GM18870 (cell line): ENCODE measurements around the gene ZNF263.
A peak's percentile ranks its signal among the peaks of the same experiment; 100 is the strongest.
"Not testable (repeated sequence)": the region's sequence is repeated elsewhere in the genome, so short reads cannot be mapped to it uniquely, and the experiment has no call there.

Experiments used
- ATAC-seq: cut with Tn5 transposase; IDR thresholded peaks from one replicate; pipeline ENCODE4 v1.9.1; 2021; ENCODE audit warnings: moderate library complexity; ENCODE audit not compliant: unreplicated experiment

The ZNF263 gene

GRCh38 chr16:3266873-3267537 lies 16.3 kb upstream of the ZNF263 start:
- ATAC-seq: no peak

- no peak for ATAC-seq
Measured at GRCh38 chr16:3268294-3268693, 15.0 kb upstream of the ZNF263 start.

DNA sequence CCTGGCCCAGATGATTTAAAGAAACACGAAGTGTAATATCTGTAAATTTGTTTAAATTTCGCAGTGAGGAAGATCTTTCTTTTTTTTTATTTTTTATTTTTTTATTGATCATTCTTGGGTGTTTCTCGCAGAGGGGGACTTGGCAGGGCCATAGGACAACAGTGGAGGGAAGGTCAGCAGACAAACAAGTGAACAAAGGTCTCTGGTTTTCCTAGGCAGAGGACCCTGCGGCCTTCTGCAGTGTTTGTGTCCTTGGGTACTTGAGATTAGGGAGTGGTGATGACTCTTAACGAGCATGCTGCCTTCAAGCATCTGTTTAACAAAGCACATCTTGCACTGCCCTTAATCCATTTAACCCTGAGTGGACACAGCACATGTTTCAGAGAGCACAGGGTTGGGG lies 12.6 kb upstream of the ZNF263 start:
- ATAC-seq: not testable (repeated sequence)

DNA sequence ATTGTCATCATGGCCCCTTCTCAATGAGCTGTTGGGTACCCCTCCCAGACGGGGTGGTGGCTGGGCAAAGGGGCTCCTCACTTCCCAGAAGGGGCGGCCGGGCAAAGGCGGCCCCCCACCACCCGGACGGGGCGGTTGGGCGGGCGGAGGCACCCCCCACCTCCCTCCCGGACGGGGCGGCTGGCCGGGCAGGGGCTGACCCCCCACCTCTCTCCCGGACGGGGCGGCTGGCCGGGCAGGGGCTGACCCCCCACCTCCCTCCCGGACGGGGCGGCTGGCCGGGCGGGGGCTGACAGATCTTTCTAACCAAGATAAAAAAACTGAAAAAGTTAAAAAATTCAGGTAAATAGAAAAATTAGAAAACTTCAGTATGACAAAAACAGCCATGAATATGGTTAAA lies 12.0 kb upstream of the ZNF263 start:
- ATAC-seq: not testable (repeated sequence)

GRCh38 chr16:3274490-3274889 lies 8.8 kb upstream of the ZNF263 start:
- no peak for ATAC-seq

DNA sequence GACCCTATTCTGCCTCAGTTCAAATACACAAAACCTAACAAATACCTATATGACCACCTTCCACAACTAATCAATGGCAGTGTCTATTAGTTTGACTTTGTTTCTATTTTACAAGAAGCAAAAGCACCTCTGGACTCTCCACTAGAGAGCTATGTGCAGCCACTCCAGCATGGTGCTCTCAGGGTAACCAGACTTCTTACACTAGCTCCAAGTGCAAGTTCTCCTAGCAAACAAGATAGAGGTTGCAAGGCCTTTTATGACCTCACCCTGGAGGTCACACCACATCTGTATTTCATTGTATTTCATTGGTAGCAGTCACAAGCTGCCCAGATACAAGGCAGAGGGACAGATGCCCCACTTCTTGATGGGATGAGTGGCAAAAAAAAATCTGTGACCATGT lies 8.3 kb upstream of the ZNF263 start:
- no peak for ATAC-seq

- no peak for ATAC-seq
Measured at GRCh38 chr16:3276679-3277078, 6.6 kb upstream of the ZNF263 start.

DNA sequence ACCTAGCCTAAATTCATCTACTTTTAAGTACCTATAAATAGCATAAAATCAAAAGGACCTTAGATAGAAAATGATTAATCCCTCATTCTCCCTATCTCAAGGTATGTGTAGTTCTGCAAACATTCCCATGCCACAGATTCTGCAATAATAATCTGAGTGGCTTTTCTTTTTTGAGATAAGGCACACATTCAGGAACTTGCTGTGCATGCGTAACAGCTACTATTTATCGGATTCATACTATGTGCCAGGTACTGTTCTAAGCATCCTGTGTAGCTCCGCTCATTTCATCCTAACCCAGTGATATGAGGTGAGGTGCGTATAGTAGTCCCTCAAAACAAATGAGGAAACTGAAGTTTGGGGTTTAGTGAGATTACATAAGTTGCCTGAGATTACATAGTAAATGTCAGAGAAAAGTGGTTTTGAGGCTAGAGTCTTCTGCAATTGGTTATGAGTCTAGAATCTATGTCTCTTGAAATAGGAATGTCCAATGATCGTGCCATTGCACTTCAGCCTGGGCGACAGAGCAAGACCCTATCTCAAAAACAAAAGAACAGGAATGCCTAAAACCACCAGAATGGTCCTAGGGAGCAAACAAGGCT lies 2.0 kb upstream of the ZNF263 start:
- no peak for ATAC-seq

- peak; percentile 10 for ATAC-seq
Measured at GRCh38 chr16:3282103-3282729, 1.1 kb upstream of the ZNF263 start.

GRCh38 chr16:3283543-3284447 lies 504 bp downstream of the ZNF263 start:
- no peak for ATAC-seq

GRCh38 chr16:3285131-3285530 lies 1.8 kb downstream of the ZNF263 start:
- no peak for ATAC-seq

DNA sequence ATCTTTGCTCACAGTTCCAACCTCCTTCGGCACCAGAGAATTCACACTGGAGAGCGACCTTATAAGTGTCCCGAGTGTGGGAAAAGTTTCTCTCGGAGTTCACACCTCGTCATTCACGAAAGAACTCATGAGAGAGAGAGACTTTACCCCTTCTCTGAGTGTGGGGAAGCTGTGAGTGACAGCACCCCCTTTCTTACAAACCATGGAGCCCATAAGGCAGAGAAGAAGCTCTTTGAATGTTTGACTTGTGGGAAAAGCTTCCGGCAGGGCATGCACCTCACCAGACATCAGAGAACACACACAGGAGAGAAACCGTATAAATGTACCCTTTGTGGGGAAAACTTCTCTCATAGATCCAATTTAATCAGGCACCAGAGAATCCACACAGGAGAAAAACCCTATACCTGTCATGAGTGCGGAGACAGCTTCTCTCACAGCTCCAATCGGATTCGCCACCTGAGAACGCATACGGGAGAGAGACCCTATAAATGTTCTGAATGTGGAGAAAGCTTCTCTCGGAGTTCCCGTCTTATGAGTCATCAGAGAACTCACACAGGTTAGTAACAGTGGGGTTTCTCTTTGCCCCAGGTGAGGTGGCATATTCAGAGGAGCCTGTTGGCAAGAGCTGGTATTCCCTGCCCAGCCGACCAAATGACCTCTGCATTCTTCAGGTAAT lies 6.8 kb downstream of the ZNF263 start:
- ATAC-seq: no peak

DNA sequence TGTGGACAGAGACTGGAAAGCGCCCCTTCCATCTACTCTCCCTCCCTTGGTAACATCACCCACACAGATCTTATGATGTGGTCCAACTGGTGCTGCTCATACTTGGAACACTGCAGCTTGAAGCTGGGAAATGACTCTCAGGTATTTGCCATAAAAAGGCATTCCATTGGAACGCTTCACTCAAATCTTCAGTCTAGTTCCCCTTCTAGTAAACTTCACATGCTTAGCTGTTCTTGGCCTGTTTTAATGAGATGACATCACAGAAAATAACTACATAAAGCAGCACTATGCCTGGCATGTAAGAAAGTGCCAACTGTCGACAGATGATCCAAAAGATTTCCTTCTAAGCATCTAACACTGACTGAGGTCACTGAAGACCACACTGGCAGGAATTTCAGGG lies 9.3 kb downstream of the ZNF263 start:
- ATAC-seq: no peak

GRCh38 chr16:3295209-3295608 lies 11.9 kb downstream of the ZNF263 start:
- ATAC-seq: no peak

DNA sequence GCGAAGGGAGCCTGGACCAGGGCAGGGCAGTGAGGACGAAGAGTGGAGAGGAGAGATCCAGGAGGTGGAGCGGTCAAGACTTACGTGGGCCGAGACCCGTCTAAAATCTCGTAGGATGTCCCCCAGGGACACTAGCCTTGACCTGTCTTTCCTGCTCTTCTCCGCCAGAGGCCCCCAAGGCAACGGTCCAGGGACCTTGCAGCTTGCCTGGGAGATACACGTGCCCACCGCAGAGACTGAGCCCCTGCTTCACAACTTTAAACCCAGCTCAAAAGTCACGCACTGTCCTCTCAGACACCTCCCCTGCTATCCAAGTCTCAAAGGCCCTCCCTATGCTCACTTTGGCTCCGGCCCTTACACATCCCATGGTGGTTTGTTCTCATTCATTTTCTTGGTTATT lies 12.5 kb downstream of the ZNF263 start:
- no peak for ATAC-seq

GRCh38 chr16:3304370-3304769 lies 21.1 kb downstream of the ZNF263 start:
- ATAC-seq: no peak

DNA sequence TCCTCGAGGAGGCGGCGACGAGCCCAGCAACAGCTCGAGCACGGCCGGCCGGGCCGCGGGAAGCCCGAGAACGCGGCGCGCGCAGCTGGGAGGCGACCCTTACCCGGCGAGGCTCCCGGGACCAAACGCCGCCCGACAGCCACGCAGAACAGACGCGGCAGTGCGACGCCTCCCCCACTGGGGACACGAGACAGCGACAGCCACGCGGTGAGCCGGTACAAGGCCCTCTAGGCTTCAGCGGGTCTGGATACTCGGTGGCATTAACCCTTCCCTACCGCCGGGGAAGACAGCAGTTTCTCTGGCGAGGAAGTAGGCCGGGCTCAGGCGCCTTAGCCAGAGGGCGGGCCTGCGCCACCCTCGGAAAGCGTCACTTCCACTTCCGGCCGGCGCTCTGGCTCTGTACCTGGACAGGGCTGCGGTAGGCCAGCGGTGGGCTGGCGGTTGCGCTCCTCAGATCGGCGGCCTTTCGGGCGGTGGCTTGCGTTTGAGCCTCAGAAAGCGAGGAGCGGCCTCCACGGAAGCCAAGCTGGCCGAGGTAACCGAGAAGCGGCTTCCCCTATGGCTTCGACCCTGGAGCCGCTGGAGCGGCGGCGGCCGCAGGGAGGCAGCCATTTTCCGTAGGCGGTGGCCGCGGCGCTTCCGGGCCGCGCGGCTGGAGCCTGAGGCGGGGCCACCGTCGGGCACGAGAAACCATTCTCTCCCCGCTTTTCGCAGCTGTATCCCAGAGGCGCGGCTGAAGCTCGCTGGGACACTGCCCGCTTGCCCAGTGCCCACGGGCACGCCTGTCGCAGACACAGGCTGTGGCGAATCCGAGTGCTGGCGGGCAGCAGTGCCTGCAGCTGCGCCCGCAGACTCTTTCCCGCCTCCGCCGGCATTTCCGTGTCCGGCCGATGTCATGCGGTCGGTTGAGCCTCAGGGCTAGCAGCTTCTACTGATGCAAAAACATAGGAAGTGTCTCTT lies 22.1 kb downstream of the ZNF263 start, which contains the start of the genes TIGD7 and ZNF75A:
TIGD7 (minus strand) TSS at position 322 of the 960 bp plus-strand sequence. CDS start 4,816 bp downstream, outside the sequence.
ZNF75A (plus strand) TSS at position 389 of the 960 bp plus-strand sequence. CDS start 2,932 bp downstream, outside the sequence.
- ATAC-seq: peak; percentile 68

DNA sequence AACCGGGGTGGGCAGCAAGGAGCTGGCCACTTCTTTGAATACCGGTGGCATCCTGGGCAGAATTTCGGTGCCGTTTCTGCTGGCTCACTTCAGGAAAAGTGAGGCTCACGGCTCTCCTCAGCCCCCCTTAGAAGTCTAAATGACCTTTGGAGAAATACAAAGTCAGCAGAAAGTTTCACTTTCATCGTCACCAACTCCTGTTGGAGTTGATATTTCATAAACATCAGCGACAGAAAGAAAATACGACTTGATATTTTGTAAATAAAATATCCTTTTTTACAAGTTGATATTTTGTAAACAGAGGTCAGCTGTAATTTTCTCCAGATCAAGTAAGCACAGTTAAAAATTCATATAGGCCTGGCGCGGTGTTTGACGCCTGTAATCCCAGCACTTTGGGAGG lies 22.8 kb downstream of the ZNF263 start:
- no peak for ATAC-seq

GRCh38 chr16:3311496-3311895 lies 28.2 kb downstream of the ZNF263 start:
- no peak for ATAC-seq
